ENCODE measurements around the gene RTCB.

The RTCB gene

DNA sequence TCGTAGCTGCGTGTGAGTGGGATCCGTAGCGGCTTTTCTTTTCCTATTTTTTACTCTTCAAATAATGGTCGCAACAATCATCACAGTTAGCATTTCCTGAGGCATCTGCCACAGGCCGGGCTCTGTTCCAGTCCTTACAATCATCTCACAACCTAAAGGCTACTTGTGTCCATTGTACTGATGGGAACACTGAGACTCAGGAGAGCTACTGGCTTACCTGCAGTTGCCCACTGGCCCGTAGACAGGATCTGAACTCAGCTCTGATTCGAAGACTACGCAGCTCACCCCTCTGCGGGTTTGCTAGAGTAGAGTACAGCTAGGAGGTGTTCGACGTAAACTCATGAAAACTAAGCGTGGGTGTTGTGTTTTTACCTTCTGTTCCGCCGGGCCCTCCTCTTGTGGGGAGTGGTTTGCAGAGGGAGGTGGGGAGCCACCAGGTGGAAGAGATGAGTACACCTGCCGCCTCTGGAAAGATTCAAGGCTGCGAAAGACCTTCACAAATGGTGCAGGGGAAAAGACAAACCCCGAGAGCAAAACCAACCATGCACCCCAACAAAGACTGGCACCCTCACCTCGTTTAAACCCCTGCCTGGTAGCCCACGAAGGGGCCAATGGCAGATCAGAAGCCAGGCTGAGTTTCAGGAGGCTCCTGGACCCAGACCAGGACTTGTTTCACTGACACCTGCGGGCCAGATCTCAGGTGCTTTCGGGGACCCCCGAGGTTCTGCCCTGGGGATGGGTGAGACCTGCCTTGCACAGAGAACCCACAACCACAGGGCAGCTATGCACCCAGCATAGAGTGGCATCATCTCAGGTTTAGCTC is 72.6 kb downstream of the RTCB start:
- no peak for DNase-seq (ENCODE audit: low read depth)

GRCh38 chr22:32338757-32339156 is 73.3 kb downstream of the RTCB start:
- no peak for DNase-seq (ENCODE audit: low read depth)

Measured in stimulated activated CD8-positive, alpha-beta memory T cell treated with anti-CD3 and anti-CD28 coated beads, Interleukin-12 subunit alpha, Interleukin-12 subunit beta, amount 100 ng/mL, for 4 hours (primary cell).